HEK293 (cell line): ENCODE data around the gene WAC.

ENCODE experiments used
- GLI4 ChIP-seq: fragments of 450-650 bp; formaldehyde crosslinking; IDR thresholded peaks from 2 replicates; pipeline ENCODE4 v1.5.1; 2016; ENCODE audit warnings: missing biosample characterization, missing genetic modification characterization
- OVOL3 ChIP-seq: fragments of 450-650 bp; formaldehyde crosslinking; IDR thresholded peaks from 2 replicates; pipeline ENCODE4 v1.5.1; 2016; ENCODE audit warnings: missing biosample characterization, missing genetic modification characterization
- SCRT1 ChIP-seq: fragments of 450-650 bp; formaldehyde crosslinking; IDR thresholded peaks from 2 replicates; pipeline ENCODE4 v1.5.1; 2016; ENCODE audit warnings: missing biosample characterization, missing genetic modification characterization, borderline replicate concordance
- SCRT2 ChIP-seq: fragments of 450-650 bp; formaldehyde crosslinking; IDR thresholded peaks from 2 replicates; pipeline ENCODE4 v1.5.1; 2016; ENCODE audit warnings: missing biosample characterization, missing genetic modification characterization
- ZBTB17 ChIP-seq: fragments of 450-650 bp; formaldehyde crosslinking; IDR thresholded peaks from 2 replicates; pipeline ENCODE4 v1.5.1; 2016; ENCODE audit warnings: missing biosample characterization, missing genetic modification characterization
- ZBTB21 ChIP-seq: fragments of 450-650 bp; formaldehyde crosslinking; IDR thresholded peaks from 2 replicates; pipeline ENCODE4 v1.5.1; 2017; ENCODE audit warnings: missing biosample characterization, missing genetic modification characterization
- ZIC2 ChIP-seq: fragments of 450-650 bp; formaldehyde crosslinking; IDR thresholded peaks from 2 replicates; pipeline ENCODE4 v1.5.1; 2016; ENCODE audit warnings: missing biosample characterization, missing genetic modification characterization
- ZNF155 ChIP-seq: fragments of 450-650 bp; formaldehyde crosslinking; IDR thresholded peaks from 2 replicates; pipeline ENCODE4 v1.5.1; 2016; ENCODE audit warnings: missing biosample characterization, missing genetic modification characterization
- ZNF169 ChIP-seq: fragments of 450-650 bp; formaldehyde crosslinking; IDR thresholded peaks from 2 replicates; pipeline ENCODE4 v1.5.1; 2016; ENCODE audit warnings: missing biosample characterization, missing genetic modification characterization
- ZNF175 ChIP-seq: fragments of 450-650 bp; formaldehyde crosslinking; IDR thresholded peaks from 2 replicates; pipeline ENCODE4 v1.5.1; 2016; ENCODE audit warnings: missing biosample characterization, missing genetic modification characterization
- ZNF184 ChIP-seq: fragments of 450-650 bp; IDR thresholded peaks from 2 replicates; pipeline ENCODE4 v1.5.1; 2018; ENCODE audit warnings: missing biosample characterization, mild to moderate bottlenecking, missing genetic modification characterization
- ZNF2 ChIP-seq: fragments of 450-650 bp; formaldehyde crosslinking; IDR thresholded peaks from 2 replicates; pipeline ENCODE4 v1.5.1; 2016; ENCODE audit warnings: missing biosample characterization, missing genetic modification characterization
- ZNF223 ChIP-seq: fragments of 450-650 bp; formaldehyde crosslinking; IDR thresholded peaks from 2 replicates; pipeline ENCODE4 v1.5.1; 2016; ENCODE audit warnings: missing biosample characterization, missing genetic modification characterization
- ZNF24 ChIP-seq: fragments of 450-650 bp; formaldehyde crosslinking; IDR thresholded peaks from 2 replicates; pipeline ENCODE4 v1.5.1; 2016; ENCODE audit warnings: missing biosample characterization, missing genetic modification characterization
- ZNF248 ChIP-seq: fragments of 450-650 bp; formaldehyde crosslinking; IDR thresholded peaks from 2 replicates; pipeline ENCODE4 v1.5.1; 2017; ENCODE audit warnings: missing biosample characterization, missing genetic modification characterization
- ZNF426 ChIP-seq: fragments of 450-650 bp; formaldehyde crosslinking; IDR thresholded peaks from 2 replicates; pipeline ENCODE4 v1.5.1; 2017; ENCODE audit warnings: missing biosample characterization, missing genetic modification characterization, mild to moderate bottlenecking, inconsistent platforms, moderate library complexity
- ZNF433 ChIP-seq: fragments of 450-650 bp; formaldehyde crosslinking; IDR thresholded peaks from 2 replicates; pipeline ENCODE4 v1.5.1; 2016; ENCODE audit warnings: missing biosample characterization, missing genetic modification characterization, low read depth
- ZNF473 ChIP-seq: fragments of 450-650 bp; formaldehyde crosslinking; IDR thresholded peaks from 2 replicates; pipeline ENCODE4 v1.5.1; 2017; ENCODE audit warnings: missing biosample characterization, missing genetic modification characterization
- ZNF48 ChIP-seq: fragments of 450-650 bp; formaldehyde crosslinking; IDR thresholded peaks from 2 replicates; pipeline ENCODE4 v1.5.1; 2016; ENCODE audit warnings: missing biosample characterization, missing genetic modification characterization
- ZNF501 ChIP-seq: fragments of 450-650 bp; formaldehyde crosslinking; IDR thresholded peaks from 2 replicates; pipeline ENCODE4 v1.5.1; 2016; ENCODE audit warnings: missing biosample characterization, missing genetic modification characterization
- ZNF521 ChIP-seq: fragments of 450-650 bp; formaldehyde crosslinking; IDR thresholded peaks from 2 replicates; pipeline ENCODE4 v1.5.1; 2017; ENCODE audit warnings: missing biosample characterization, mild to moderate bottlenecking, missing genetic modification characterization
- ZNF530 ChIP-seq: fragments of 450-650 bp; formaldehyde crosslinking; IDR thresholded peaks from 2 replicates; pipeline ENCODE4 v1.5.1; 2016; ENCODE audit warnings: low read depth, missing biosample characterization, missing genetic modification characterization
- ZNF548 ChIP-seq: fragments of 450-650 bp; formaldehyde crosslinking; IDR thresholded peaks from 2 replicates; pipeline ENCODE4 v1.5.1; 2016; ENCODE audit warnings: missing biosample characterization, missing genetic modification characterization
- ZNF596 ChIP-seq: fragments of 450-650 bp; IDR thresholded peaks from 2 replicates; pipeline ENCODE4 v1.5.0; 2018; ENCODE audit warnings: missing biosample characterization, mild to moderate bottlenecking, missing genetic modification characterization, moderate library complexity
- ZNF610 ChIP-seq: fragments of 450-650 bp; formaldehyde crosslinking; IDR thresholded peaks from 2 replicates; pipeline ENCODE4 v1.5.1; 2016; ENCODE audit warnings: missing biosample characterization, missing genetic modification characterization, borderline replicate concordance
- ZNF654 ChIP-seq: fragments of 450-650 bp; formaldehyde crosslinking; IDR thresholded peaks from 2 replicates; pipeline ENCODE4 v1.5.1; 2016; ENCODE audit warnings: low read depth, missing biosample characterization, missing genetic modification characterization
- ZNF660 ChIP-seq: fragments of 450-650 bp; IDR thresholded peaks from 2 replicates; pipeline ENCODE4 v1.5.1; 2018; ENCODE audit warnings: missing biosample characterization, mild to moderate bottlenecking, missing genetic modification characterization
- ZNF707 ChIP-seq: fragments of 450-650 bp; formaldehyde crosslinking; IDR thresholded peaks from 2 replicates; pipeline ENCODE4 v1.5.1; 2016; ENCODE audit warnings: missing biosample characterization, missing genetic modification characterization
- ZNF776 ChIP-seq: fragments of 450-650 bp; formaldehyde crosslinking; IDR thresholded peaks from 2 replicates; pipeline ENCODE4 v1.5.0; 2017; ENCODE audit warnings: missing biosample characterization, missing genetic modification characterization, borderline replicate concordance
- ZNF785 ChIP-seq: fragments of 450-650 bp; formaldehyde crosslinking; IDR thresholded peaks from 2 replicates; pipeline ENCODE4 v1.5.1; 2016; ENCODE audit warnings: missing biosample characterization, missing genetic modification characterization
- ZNF792 ChIP-seq: fragments of 450-650 bp; formaldehyde crosslinking; IDR thresholded peaks from 2 replicates; pipeline ENCODE4 v1.5.1; 2016; ENCODE audit warnings: missing biosample characterization, missing genetic modification characterization
- ZNF830 ChIP-seq: fragments of 450-650 bp; IDR thresholded peaks from 2 replicates; pipeline ENCODE4 v1.5.0; 2018; ENCODE audit warnings: missing biosample characterization, missing genetic modification characterization, low read depth, mild to moderate bottlenecking, moderate library complexity
- ZSCAN16 ChIP-seq: fragments of 450-650 bp; formaldehyde crosslinking; IDR thresholded peaks from 2 replicates; pipeline ENCODE4 v1.5.1; 2016; ENCODE audit warnings: missing biosample characterization, missing genetic modification characterization
- ZSCAN30 ChIP-seq: fragments of 450-650 bp; IDR thresholded peaks from 2 replicates; pipeline ENCODE4 v1.5.1; 2018; ENCODE audit warnings: missing biosample characterization, mild to moderate bottlenecking, missing genetic modification characterization, moderate library complexity
- ZXDB ChIP-seq: fragments of 450-650 bp; formaldehyde crosslinking; IDR thresholded peaks from 2 replicates; pipeline ENCODE4 v1.5.1; 2016; ENCODE audit warnings: missing biosample characterization, missing genetic modification characterization
- TF ChIP-seq, protein P1 (sequence below): fragments of 450-650 bp; formaldehyde crosslinking; IDR thresholded peaks from 2 replicates; pipeline ENCODE4 v1.5.1; 2016; ENCODE audit warnings: missing biosample characterization, missing genetic modification characterization
- TF ChIP-seq, protein P2 (sequence below): fragments of 450-650 bp; formaldehyde crosslinking; IDR thresholded peaks from 2 replicates; pipeline ENCODE4 v1.5.1; 2016; ENCODE audit warnings: missing biosample characterization, missing genetic modification characterization
- TF ChIP-seq, protein P3 (sequence below): fragments of 450-650 bp; formaldehyde crosslinking; conservative IDR thresholded peaks from 2 replicates; pipeline ENCODE4 v1.5.1; 2016; ENCODE audit warnings: low read depth, missing biosample characterization, missing genetic modification characterization

WAC gene

DNA sequence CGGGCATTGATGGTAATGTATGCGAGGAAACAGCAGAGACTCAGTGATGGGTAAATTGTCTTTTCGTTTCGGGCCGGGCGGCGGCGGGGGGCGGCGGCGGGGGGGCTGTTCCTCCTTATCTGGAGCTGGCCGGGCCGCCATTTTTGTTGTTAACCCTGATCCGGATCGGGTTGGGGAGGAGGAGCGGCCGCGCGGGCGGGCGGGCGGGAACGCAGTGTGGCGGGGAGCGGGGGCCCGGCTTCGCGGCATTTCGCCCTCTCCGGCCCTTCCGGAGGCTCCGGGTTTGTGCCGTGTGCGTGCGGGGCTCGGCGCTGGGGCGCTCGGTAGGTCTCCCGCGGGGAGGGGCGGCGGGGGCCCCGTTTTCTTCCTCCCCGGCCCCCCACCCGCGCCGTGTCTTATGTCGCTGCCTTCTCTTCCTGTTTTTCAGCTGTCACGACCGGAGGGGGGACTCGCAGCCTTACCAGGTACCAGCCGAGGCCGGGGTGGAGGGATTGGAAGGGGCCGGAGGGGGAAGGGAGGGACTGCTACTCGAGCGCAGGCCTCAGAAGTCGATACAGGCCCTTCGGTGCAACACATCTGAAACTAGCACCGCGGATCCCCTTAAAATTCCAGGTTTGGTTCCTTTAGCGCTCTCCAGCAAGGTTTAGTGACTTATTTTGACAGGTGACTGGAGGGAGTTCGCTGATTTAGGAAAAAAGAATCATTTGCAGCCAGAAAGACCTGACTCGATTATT is 820 bp downstream of the WAC start (continued):
- TF ChIP-seq ZNF426 (tag by site-specific recombination) = no peak
- TF ChIP-seq SCRT1 (tag by site-specific recombination) = no peak
- TF ChIP-seq ZBTB21 (tag by site-specific recombination) = no peak
- TF ChIP-seq ZNF433 (tag by site-specific recombination) = no peak
- TF ChIP-seq ZNF830 (tag by site-specific recombination) = no peak
- TF ChIP-seq ZNF707 (tag by site-specific recombination) = no peak
- no peak; the same call in 1 of the 2 replicates for TF ChIP-seq ZSCAN30 (tag by site-specific recombination)
- 0 out of 2 replicates have a peak, but pooled peaks have one; percentile 33 for TF ChIP-seq ZNF610 (tag by site-specific recombination)
- no peak for TF ChIP-seq ZSCAN16 (tag by site-specific recombination)
- TF ChIP-seq ZNF530 (tag by site-specific recombination) = no peak
- TF ChIP-seq ZXDB = peak; percentile 53
- peak; percentile 39; the same call in 1 of the 2 replicates for TF ChIP-seq ZNF501 (tag by site-specific recombination)
- TF ChIP-seq ZNF785 (tag by site-specific recombination) = no peak
- peak; percentile 73 for TF ChIP-seq ZBTB17
- TF ChIP-seq ZNF548 = no peak
- TF ChIP-seq ZIC2 (tag by site-specific recombination) = peak; percentile 46
- TF ChIP-seq, protein P1, sequence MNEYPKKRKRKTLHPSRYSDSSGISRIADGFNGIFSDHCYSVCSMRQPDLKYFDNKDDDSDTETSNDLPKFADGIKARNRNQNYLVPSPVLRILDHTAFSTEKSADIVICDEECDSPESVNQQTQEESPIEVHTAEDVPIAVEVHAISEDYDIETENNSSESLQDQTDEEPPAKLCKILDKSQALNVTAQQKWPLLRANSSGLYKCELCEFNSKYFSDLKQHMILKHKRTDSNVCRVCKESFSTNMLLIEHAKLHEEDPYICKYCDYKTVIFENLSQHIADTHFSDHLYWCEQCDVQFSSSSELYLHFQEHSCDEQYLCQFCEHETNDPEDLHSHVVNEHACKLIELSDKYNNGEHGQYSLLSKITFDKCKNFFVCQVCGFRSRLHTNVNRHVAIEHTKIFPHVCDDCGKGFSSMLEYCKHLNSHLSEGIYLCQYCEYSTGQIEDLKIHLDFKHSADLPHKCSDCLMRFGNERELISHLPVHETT (tag by site-specific recombination) = no peak
- 0 out of 2 replicates have a peak, but pooled peaks have one; percentile 31 for TF ChIP-seq ZNF2
- peak; percentile 22; the same call in 1 of the 2 replicates for TF ChIP-seq ZNF660 (tag by site-specific recombination)
- 0 out of 2 replicates have a peak, but pooled peaks have one; percentile 4 for TF ChIP-seq ZNF654 (tag by site-specific recombination)
- TF ChIP-seq ZNF521 (tag by site-specific recombination) = no peak
- TF ChIP-seq ZNF792 (tag by site-specific recombination) = no peak
- no peak for TF ChIP-seq ZNF175 (tag by site-specific recombination)
- TF ChIP-seq ZNF223 (tag by site-specific recombination) = no peak
- TF ChIP-seq ZNF248 (tag by site-specific recombination) = no peak
- TF ChIP-seq SCRT2 (tag by site-specific recombination) = no peak
- TF ChIP-seq, protein P2, sequence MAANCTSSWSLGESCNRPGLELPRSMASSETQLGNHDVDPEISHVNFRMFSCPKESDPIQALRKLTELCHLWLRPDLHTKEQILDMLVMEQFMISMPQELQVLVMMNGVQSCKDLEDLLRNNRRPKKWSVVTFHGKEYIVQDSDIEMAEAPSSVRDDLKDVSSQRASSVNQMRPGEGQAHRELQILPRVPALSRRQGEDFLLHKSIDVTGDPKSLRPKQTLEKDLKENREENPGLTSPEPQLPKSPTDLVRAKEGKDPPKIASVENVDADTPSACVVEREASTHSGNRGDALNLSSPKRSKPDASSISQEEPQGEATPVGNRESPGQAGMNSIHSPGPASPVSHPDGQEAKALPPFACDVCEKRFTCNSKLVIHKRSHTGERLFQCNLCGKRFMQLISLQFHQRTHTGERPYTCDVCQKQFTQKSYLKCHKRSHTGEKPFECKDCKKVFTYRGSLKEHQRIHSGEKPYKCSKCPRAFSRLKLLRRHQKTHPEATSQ = no peak
- no peak for TF ChIP-seq ZNF184 (tag by site-specific recombination)
- no peak for TF ChIP-seq ZNF776 (tag by site-specific recombination)
- no peak for TF ChIP-seq ZNF24
- TF ChIP-seq ZNF48 (tag by site-specific recombination) = no peak
- no peak for TF ChIP-seq ZNF596 (tag by site-specific recombination)
- TF ChIP-seq GLI4 (tag by site-specific recombination) = 0 out of 2 replicates have a peak, but pooled peaks have one; percentile 28
- TF ChIP-seq ZNF473 (tag by site-specific recombination) = no peak
- TF ChIP-seq ZNF155 = no peak
- no peak for TF ChIP-seq ZNF169 (tag by site-specific recombination)
- no peak for TF ChIP-seq OVOL3 (tag by site-specific recombination)
- TF ChIP-seq, protein P3, sequence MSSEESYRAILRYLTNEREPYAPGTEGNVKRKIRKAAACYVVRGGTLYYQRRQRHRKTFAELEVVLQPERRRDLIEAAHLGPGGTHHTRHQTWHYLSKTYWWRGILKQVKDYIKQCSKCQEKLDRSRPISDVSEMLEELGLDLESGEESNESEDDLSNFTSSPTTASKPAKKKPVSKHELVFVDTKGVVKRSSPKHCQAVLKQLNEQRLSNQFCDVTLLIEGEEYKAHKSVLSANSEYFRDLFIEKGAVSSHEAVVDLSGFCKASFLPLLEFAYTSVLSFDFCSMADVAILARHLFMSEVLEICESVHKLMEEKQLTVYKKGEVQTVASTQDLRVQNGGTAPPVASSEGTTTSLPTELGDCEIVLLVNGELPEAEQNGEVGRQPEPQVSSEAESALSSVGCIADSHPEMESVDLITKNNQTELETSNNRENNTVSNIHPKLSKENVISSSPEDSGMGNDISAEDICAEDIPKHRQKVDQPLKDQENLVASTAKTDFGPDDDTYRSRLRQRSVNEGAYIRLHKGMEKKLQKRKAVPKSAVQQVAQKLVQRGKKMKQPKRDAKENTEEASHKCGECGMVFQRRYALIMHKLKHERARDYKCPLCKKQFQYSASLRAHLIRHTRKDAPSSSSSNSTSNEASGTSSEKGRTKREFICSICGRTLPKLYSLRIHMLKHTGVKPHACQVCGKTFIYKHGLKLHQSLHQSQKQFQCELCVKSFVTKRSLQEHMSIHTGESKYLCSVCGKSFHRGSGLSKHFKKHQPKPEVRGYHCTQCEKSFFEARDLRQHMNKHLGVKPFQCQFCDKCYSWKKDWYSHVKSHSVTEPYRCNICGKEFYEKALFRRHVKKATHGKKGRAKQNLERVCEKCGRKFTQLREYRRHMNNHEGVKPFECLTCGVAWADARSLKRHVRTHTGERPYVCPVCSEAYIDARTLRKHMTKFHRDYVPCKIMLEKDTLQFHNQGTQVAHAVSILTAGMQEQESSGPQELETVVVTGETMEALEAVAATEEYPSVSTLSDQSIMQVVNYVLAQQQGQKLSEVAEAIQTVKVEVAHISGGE = peak; percentile 59
